Parathyroid adenoma (tissue), 2 donors: ENCODE measurements around the gene ARID3C.

Experiments
- H2AFZ ChIP-seq: fragments of 300-600 bp; sonication (generic); one replicate; pipeline ENCODE4 v1.7.0; 2017; ENCODE audit warnings: antibody characterized with exemption, mild to moderate bottlenecking
- H3K27ac ChIP-seq: fragments of 300-600 bp; sonication (generic); one replicate; pipeline ENCODE4 v1.7.0; 2017
- H3K27me3 ChIP-seq: fragments of 300-600 bp; sonication (generic); one replicate; pipeline ENCODE4 v1.7.0; 2017; ENCODE audit warnings: low read length; ENCODE audit not compliant: control insufficient read depth, insufficient read depth
- H3K36me3 ChIP-seq: fragments of 300-600 bp; sonication (generic); one replicate; pipeline ENCODE4 v1.7.0; 2017; ENCODE audit warnings: low read length; ENCODE audit not compliant: control insufficient read depth, insufficient read depth
- H3K4me1 ChIP-seq: fragments of 300-600 bp; sonication (generic); one replicate; pipeline ENCODE4 v1.7.0; 2017; ENCODE audit warnings: control low read depth
- H3K4me2 ChIP-seq: fragments of 300-600 bp; sonication (generic); one replicate; pipeline ENCODE4 v1.7.0; 2017; ENCODE audit warnings: low read length
- H3K4me3 ChIP-seq: fragments of 300-600 bp; sonication (generic); one replicate; pipeline ENCODE4 v1.7.0; 2017; ENCODE audit warnings: low read depth, low read length
- H3K79me2 ChIP-seq: fragments of 300-600 bp; sonication (generic); one replicate; pipeline ENCODE4 v1.7.0; 2017; ENCODE audit warnings: control low read depth
- H3K9ac ChIP-seq: fragments of 300-600 bp; sonication (generic); one replicate; pipeline ENCODE4 v1.7.0; 2017; ENCODE audit warnings: mild to moderate bottlenecking
- H3K9me3 ChIP-seq: fragments of 300-600 bp; sonication (generic); one replicate; pipeline ENCODE4 v1.7.0; 2017; ENCODE audit warnings: low read length; ENCODE audit not compliant: control insufficient read depth
- TF ChIP-seq, protein P1 (sequence below): fragments of 300-600 bp; sonication (generic); IDR thresholded peaks from one replicate; pipeline ENCODE4 v1.7.0; 2017; ENCODE audit warnings: antibody characterized with exemption, mild to moderate bottlenecking
- donor health status: primary hyperparathyroidism.

The ARID3C gene

DNA sequence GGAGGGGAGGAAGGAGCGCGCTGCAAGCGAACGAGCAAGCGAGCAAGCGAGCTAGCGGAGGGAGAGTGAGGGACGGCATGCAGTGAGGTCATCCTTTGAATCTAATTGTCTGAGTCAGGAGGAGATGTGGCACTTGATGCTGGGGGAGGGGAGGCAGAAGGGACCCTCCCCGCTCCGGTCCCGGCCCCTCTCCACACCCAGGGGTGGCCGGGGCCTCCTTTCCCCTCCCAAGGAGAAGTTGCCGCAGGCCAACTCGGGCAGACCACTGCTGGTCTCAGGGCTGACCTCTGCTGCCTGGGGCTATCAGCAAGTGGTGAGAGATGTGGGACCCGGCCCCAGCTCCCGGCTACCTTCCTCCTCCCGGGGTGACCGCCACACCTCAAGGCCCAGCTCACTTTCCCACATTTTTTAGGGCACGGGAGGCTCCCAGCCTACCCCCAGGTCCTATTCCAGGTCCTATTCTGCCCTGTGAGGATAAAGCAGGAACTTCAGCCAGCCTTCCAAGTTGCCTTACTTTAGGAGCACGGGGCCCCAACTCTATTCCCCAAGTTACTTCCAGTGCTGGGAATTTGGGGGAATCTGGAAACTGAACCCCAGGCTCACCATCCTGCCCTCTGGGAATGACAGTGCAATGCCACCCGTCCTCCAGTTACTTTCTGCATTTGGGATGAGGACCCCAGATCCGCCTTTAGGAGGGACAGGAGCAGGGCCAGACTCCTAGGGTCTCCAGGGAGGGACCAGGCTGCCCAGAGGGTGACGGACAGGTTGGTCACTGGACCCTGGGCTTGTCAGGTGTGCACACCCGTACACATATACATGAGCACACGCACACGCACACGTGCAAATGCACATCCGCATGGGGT lies 50.4 kb downstream of the ARID3C start:
- Histone ChIP-seq H3K4me1 (no peaks in the 10 kb centered on the region), H3K36me3 (no peaks in the 10 kb centered on the region), H3K4me3 (no peak overlapping the region), H3K9me3 (no peaks in the 10 kb centered on the region), H3K27ac (no peak overlapping the region), H3K4me2 (peak overlapping the region; percentile 35), H3K9ac (no peak overlapping the region), H2AFZ (no peak overlapping the region), H3K79me2 (no peaks in the 10 kb centered on the region), H3K27me3 (peaks cover 3% of the 10 kb centered on the region)
- TF ChIP-seq, protein P1, sequence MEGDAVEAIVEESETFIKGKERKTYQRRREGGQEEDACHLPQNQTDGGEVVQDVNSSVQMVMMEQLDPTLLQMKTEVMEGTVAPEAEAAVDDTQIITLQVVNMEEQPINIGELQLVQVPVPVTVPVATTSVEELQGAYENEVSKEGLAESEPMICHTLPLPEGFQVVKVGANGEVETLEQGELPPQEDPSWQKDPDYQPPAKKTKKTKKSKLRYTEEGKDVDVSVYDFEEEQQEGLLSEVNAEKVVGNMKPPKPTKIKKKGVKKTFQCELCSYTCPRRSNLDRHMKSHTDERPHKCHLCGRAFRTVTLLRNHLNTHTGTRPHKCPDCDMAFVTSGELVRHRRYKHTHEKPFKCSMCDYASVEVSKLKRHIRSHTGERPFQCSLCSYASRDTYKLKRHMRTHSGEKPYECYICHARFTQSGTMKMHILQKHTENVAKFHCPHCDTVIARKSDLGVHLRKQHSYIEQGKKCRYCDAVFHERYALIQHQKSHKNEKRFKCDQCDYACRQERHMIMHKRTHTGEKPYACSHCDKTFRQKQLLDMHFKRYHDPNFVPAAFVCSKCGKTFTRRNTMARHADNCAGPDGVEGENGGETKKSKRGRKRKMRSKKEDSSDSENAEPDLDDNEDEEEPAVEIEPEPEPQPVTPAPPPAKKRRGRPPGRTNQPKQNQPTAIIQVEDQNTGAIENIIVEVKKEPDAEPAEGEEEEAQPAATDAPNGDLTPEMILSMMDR: no peak

DNA sequence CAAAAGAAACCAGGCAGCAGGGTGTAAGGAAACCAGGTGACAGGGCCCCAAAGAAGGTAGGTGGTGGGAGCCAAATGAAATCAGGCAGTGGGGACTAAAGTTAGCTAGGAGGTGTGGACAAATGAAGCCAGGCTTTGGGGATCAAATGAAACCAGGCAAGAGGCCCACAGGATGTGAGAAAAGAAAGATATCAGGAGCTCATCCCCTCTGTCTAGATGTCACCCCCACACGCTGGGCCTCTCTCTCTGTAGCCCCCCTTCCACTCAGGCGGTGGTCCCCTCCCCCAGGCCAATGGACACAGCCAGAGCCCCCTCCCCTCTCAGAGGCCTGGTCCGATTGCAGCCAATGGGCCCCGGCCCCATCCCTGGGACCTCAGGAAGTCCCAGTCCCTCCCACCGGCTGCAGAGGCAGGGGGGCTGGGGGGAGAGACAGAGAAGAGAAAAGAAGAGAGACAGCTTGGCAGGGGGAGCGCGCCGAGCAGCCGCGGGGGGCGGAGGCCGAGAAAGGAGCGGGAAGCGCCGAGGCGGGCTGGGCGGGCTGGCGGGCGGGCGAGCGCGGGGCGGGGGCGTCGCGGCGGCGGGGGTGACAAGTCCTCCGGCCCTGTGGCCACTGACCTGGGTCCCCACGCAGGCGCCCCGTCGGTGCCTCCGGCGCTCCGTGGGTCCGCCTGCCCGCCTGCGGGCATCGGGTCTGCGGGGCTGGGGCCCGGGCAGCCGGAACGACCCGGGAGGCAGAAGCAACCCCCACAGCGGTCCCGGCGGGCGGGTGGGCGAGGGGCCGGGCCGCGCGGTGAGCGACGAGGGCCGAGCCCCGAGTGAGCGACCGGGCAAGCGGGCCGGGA lies 51.2 kb downstream of the ARID3C start:
- no peaks in the 10 kb centered on the region for H3K4me1 ChIP-seq

DNA sequence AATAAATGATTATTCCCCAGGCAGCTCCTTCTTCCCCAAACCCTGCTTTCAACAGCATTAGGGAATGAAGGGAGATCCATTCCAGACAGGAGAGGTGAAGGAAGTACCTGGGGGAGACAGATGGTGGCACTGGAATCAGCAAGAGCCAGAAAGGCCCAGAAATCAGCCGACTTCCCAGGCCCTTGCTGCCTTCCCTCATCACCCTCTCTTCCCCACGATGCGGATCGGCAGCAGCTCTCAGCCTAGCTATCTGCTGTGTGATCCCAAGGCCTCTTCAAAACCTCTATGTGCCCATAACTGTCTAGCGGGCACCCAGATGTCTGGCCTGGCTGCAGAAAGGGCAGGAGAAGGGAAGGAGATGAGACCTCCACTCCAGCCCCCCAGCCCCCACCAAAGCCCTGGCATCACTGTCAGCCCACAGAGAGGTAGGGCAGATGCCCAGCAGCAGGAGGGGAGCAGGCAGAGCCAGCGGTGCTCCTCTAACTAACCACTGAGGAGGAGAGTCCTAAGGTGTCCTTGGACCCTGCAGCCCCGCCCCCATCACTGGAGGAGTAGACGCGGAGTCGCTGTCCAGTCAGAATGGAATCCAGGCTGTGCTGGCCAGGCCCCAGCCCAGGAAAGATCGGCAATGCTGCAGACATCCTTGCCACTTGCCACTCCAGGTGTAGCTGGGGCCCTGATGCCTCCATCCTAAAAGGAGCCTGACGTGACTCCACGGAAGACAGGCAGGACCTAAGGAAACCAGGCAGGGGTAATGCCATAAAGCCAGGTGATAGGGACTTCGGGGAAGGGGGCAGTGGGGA lies 52.1 kb downstream of the ARID3C start:
- Histone ChIP-seq H2AFZ (no peak overlapping the region), H3K36me3 (no peaks in the 10 kb centered on the region), H3K27ac (no peak overlapping the region), H3K4me2 (no peak overlapping the region), H3K27me3 (peaks cover 3% of the 10 kb centered on the region), H3K9me3 (no peaks in the 10 kb centered on the region), H3K79me2 (no peaks in the 10 kb centered on the region), H3K4me1 (no peaks in the 10 kb centered on the region), H3K4me3 (no peak overlapping the region), H3K9ac (no peak overlapping the region)
- TF ChIP-seq, protein P1: no peak

More for the DNA sequence above, 51.2 kb downstream of the ARID3C start:
- Histone ChIP-seq H3K9ac (no peak overlapping the region), H3K27ac (no peak overlapping the region), H3K36me3 (no peaks in the 10 kb centered on the region), H3K9me3 (no peaks in the 10 kb centered on the region), H2AFZ (no peak overlapping the region), H3K4me2 (peak overlapping the region; percentile 35), H3K27me3 (peaks cover 3% of the 10 kb centered on the region), H3K4me3 (no peak overlapping the region), H3K79me2 (no peaks in the 10 kb centered on the region)
- TF ChIP-seq, protein P1: no peak

DNA sequence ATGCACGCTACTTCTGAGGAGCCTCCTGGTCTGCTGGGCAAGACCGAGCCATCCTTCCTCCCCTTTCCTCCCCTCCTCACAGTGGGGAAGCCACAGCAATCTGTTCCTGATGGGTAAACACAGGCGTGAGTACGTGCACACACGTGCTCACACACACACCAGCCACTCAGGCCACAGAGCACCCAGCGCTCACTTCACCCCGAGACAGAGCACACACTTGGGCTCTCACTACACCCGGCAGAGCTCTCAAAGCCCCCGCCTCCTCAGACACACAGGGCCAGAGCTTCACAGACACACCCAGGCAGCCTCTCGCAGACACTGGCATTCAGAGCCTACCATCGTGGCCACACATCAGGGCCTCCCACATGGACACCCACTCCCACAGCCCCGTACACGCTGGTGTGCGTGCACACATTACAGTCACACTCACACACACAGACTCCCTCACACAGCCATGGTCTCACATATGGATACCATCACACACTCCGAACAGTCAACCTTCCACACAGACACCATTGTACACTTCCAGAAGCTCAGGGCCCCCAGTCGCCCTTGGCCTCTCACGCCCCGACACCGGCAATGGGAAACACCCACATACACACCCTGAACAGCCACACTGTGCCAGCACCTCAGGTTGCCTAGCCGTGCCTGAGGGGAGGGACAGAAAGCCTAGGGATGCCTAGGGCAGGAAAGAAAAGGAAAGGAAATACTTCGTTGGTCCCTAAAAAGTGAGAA lies 52.8 kb downstream of the ARID3C start:
- TF ChIP-seq, protein P1: no peak
- Histone ChIP-seq H3K27me3 (peaks cover 3% of the 10 kb centered on the region), H3K9ac (no peak overlapping the region), H2AFZ (no peak overlapping the region), H3K4me3 (no peak overlapping the region), H3K4me1 (no peaks in the 10 kb centered on the region), H3K36me3 (no peaks in the 10 kb centered on the region), H3K27ac (no peak overlapping the region), H3K9me3 (no peaks in the 10 kb centered on the region), H3K4me2 (no peak overlapping the region), H3K79me2 (no peaks in the 10 kb centered on the region)
